ENCODE results near the gene VMO1.

DNA sequence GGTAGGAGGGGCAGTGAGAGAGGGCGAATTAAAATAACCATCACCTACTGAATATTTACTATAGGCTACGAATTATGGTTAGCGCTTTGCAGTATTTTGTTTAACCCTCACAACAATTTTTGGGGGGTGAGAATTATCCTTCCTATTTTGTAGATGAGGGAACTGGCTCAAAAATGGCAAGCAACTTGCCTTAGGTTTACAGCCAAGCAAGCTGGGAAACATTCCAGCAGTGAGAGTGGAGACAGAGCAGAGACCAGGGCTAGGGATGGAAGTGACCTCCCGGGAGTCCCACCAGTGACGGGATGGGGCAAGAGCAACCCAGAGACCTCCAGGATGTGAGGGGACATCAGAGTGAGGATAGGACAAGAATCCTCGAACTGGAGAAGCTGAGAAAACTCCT is 352 bp upstream of the VMO1 start:
- TF ChIP-seq, protein P1, sequence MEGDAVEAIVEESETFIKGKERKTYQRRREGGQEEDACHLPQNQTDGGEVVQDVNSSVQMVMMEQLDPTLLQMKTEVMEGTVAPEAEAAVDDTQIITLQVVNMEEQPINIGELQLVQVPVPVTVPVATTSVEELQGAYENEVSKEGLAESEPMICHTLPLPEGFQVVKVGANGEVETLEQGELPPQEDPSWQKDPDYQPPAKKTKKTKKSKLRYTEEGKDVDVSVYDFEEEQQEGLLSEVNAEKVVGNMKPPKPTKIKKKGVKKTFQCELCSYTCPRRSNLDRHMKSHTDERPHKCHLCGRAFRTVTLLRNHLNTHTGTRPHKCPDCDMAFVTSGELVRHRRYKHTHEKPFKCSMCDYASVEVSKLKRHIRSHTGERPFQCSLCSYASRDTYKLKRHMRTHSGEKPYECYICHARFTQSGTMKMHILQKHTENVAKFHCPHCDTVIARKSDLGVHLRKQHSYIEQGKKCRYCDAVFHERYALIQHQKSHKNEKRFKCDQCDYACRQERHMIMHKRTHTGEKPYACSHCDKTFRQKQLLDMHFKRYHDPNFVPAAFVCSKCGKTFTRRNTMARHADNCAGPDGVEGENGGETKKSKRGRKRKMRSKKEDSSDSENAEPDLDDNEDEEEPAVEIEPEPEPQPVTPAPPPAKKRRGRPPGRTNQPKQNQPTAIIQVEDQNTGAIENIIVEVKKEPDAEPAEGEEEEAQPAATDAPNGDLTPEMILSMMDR (IDR thresholded peaks at IDR 0.05; ENCODE audit: low read depth, low read length, poor library complexity, severe bottlenecking), result no peak
- TF ChIP-seq EZH2phosphoT487 (IDR thresholded peaks at IDR 0.05; ENCODE audit: borderline replicate concordance, low read length), result no peak
